Rectal smooth muscle tissue (tissue), 1 donor: ENCODE results near the gene IRS1.

Experiments
- H3K27ac ChIP-seq: one replicate; pipeline ENCODE4 v1.7.0; 2013; ENCODE audit warnings: low read depth, low read length, inconsistent platforms
- H3K27me3 ChIP-seq: one replicate; pipeline ENCODE4 v1.7.0; 2013; ENCODE audit warnings: low read length; ENCODE audit not compliant: control insufficient read depth, insufficient read depth
- H3K36me3 ChIP-seq: one replicate; pipeline ENCODE4 v1.7.0; 2013; ENCODE audit warnings: low read length; ENCODE audit not compliant: control insufficient read depth, insufficient read depth
- H3K4me1 ChIP-seq: one replicate; pipeline ENCODE4 v1.7.0; 2013; ENCODE audit warnings: low read length; ENCODE audit not compliant: control insufficient read depth, insufficient read depth
- H3K4me3 ChIP-seq: one replicate; pipeline ENCODE4 v1.7.0; 2013; ENCODE audit warnings: low read length
- H3K9ac ChIP-seq: one replicate; pipeline ENCODE4 v1.7.0; 2013; ENCODE audit warnings: low read length

Gene IRS1

DNA sequence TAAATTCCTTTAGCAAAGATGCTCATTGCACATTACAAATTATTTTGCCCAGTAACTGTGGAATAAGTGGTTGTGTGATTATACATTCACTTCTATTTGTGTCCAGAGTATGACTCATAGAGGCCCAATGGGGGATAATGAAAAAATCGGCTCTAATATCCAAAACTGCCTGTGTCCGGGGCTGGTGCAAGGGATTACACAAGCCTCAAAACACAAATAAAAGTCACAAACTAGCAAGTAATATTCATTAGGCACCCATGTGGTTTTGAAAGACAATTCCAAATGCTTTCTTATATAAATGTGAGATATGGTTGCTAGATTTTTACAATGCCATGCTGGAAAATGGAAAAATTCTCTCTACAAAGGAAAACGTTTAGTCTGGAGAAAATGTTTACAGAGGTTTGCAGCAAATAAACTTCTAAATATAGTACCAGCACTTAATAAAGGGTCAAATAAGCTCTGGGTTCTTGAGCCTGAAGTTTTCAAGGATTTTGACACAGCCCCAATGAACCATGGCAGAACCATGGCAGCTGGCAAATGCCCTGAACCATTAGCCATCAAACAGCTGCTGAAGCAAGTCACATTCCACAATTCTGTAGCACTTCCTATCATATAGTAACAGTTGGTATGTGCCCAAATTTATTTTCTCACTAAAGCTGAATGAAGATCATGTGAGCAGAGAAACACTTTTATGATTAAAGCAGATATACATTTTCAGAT, 40.5 kb downstream of the IRS1 start:
- Histone ChIP-seq H3K4me3 (no peak overlapping the region), H3K27ac (peak overlapping the region; percentile 19), H3K27me3 (no peaks in the 10 kb centered on the region), H3K36me3 (no peaks in the 10 kb centered on the region), H3K4me1 (peaks cover 16% of the 10 kb centered on the region), H3K9ac (no peak overlapping the region)

GRCh38 chr2:226756131-226756530, 43.5 kb downstream of the IRS1 start:
- no peak overlapping the region for H3K9ac ChIP-seq
- H3K4me3 ChIP-seq: no peak overlapping the region
- no peaks in the 10 kb centered on the region for H3K36me3 ChIP-seq
- no peaks in the 10 kb centered on the region for H3K27me3 ChIP-seq
- H3K4me1 ChIP-seq: peaks cover 12% of the 10 kb centered on the region
- H3K27ac ChIP-seq: peak overlapping the region; percentile 68

- no peaks in the 10 kb centered on the region for H3K36me3 ChIP-seq
- no peak overlapping the region for H3K9ac ChIP-seq
- H3K4me1 ChIP-seq: peaks cover 8% of the 10 kb centered on the region
- H3K27me3 ChIP-seq: no peaks in the 10 kb centered on the region
- H3K4me3 ChIP-seq: no peak overlapping the region
- H3K27ac ChIP-seq: peak overlapping the region; percentile 68
Measured at GRCh38 chr2:226755631-226756030, 44.0 kb downstream of the IRS1 start.

DNA sequence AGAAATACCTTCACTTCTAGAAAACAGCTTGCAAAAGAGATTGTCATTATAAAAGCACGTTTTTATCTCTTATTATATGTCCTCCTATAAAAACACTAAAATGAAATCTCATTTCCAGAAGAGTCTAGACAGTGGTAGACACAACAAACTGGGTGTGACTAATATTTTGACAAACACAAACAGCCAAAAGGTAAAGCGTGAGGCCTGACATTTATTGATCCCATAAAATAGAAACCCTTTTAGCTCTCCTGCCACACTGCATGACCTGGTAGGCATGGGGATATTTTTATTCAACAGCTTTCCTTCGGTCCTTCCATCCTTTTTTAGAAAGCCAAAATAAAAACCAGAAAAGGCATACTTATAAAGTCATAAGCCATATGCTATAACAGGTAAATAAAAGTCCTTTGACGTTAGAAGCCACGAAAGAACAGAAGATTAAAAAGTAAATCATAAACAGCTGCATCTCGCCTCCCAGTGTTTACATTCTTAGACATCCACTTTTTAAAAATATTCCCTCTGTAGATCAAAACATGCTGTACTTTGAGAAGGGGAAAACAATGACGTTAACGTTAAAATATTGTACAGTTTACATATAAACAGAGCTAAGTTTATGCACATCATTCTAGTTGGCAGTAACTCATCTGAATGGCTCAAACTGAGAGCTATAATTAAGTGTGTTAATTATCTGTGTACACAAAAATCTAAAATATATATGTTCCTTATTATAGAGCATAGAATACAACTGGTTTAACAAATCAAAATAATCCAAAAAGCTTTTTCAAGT, 44.6 kb downstream of the IRS1 start:
- Histone ChIP-seq H3K9ac (no peak overlapping the region), H3K27me3 (no peaks in the 10 kb centered on the region), H3K27ac (peak overlapping the region; percentile 68), H3K36me3 (no peaks in the 10 kb centered on the region), H3K4me1 (peaks cover 8% of the 10 kb centered on the region), H3K4me3 (no peak overlapping the region)

DNA sequence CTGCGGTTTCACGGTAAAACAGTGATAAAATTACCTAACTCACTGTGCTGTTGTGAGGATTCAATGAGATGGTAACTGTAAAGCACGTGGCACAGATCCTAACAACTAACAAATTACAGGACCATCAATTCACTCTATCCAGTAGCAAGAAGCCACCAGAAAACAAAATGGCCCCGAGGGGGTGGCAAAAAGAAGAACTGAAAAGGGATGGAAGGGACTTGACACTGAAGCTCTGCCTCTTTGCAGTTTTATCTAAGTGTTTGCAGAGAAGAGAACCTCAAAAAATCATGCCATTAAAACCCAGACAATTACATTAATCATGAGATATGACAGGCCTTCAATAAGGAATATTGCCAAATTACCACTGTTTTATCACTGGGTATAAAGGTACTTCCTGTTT, 46.7 kb downstream of the IRS1 start:
- Histone ChIP-seq H3K36me3 (no peaks in the 10 kb centered on the region), H3K4me1 (peaks cover 5% of the 10 kb centered on the region), H3K9ac (no peak overlapping the region), H3K4me3 (no peak overlapping the region), H3K27me3 (no peaks in the 10 kb centered on the region), H3K27ac (no peak overlapping the region)

DNA sequence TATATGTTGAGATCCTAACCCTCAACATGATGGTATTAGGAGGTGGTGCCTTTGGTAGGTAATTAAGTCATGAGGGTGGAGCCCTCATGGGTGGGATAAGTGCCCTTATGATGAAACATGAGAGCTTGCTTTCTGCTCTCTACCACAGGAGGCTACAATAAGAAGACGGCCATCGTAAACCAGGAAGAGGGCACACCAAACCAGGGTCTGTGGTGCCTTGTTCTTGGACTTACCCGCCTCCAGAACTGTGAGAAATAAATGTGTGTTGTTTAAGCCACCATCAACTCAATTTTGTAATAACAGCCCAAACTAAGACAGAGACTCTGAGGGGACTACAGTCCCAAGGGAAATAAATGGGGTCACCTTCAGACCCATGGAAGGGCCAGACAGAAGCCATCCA, 52.3 kb downstream of the IRS1 start:
- Histone ChIP-seq H3K27ac (no peak overlapping the region), H3K27me3 (no peaks in the 10 kb centered on the region), H3K36me3 (no peaks in the 10 kb centered on the region), H3K4me1 (peaks cover 7% of the 10 kb centered on the region), H3K4me3 (no peak overlapping the region), H3K9ac (no peak overlapping the region)

GRCh38 chr2:226746196-226746800, 53.3 kb downstream of the IRS1 start:
- H3K36me3 ChIP-seq: no peaks in the 10 kb centered on the region
- H3K4me3 ChIP-seq: no peak overlapping the region
- peaks cover 13% of the 10 kb centered on the region for H3K4me1 ChIP-seq
- no peak overlapping the region for H3K27ac ChIP-seq
- no peaks in the 10 kb centered on the region for H3K27me3 ChIP-seq
- no peak overlapping the region for H3K9ac ChIP-seq

GRCh38 chr2:226743915-226744314, 55.7 kb downstream of the IRS1 start:
- Histone ChIP-seq H3K36me3 (no peaks in the 10 kb centered on the region), H3K4me3 (no peak overlapping the region), H3K27me3 (no peaks in the 10 kb centered on the region), H3K9ac (no peak overlapping the region), H3K27ac (no peak overlapping the region), H3K4me1 (peaks cover 19% of the 10 kb centered on the region)

DNA sequence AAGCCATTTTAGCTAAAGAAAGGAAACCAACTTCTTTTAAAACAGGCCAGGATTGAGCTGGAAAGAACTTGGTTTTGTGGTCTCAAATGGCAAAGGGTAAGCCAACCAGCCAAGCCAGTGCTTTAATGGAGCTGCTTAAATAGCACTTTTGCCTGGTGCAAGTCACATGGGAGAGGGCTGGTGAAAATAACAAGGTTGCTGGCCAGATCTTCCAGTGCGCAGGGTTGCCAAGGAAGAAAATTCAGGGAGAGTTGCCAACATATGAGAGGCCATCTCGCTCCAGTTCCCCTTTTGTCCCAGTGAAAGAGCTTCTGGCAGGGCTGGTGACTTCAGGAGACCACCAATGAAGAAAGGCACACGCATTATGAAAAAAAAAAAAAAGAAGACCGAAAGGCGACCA, 57.3 kb downstream of the IRS1 start:
- Histone ChIP-seq H3K9ac (no peak overlapping the region), H3K4me1 (peaks cover 20% of the 10 kb centered on the region), H3K27ac (peak overlapping the region; percentile 76), H3K36me3 (no peaks in the 10 kb centered on the region), H3K27me3 (no peaks in the 10 kb centered on the region), H3K4me3 (no peak overlapping the region)

GRCh38 chr2:226740039-226740648, 59.5 kb downstream of the IRS1 start:
- H3K4me3 ChIP-seq: peak overlapping the region; percentile 12
- H3K4me1 ChIP-seq: peaks cover 20% of the 10 kb centered on the region
- no peak overlapping the region for H3K27ac ChIP-seq
- H3K27me3 ChIP-seq: no peaks in the 10 kb centered on the region
- no peaks in the 10 kb centered on the region for H3K36me3 ChIP-seq
- H3K9ac ChIP-seq: no peak overlapping the region

- Histone ChIP-seq H3K9ac (no peak overlapping the region), H3K27ac (no peak overlapping the region), H3K36me3 (no peaks in the 10 kb centered on the region), H3K4me1 (peaks cover 20% of the 10 kb centered on the region), H3K27me3 (no peaks in the 10 kb centered on the region), H3K4me3 (peak overlapping the region; percentile 12)
Measured at GRCh38 chr2:226739545-226740030, 60.0 kb downstream of the IRS1 start.

- Histone ChIP-seq H3K4me3 (no peak overlapping the region), H3K4me1 (peaks cover 20% of the 10 kb centered on the region), H3K36me3 (no peaks in the 10 kb centered on the region), H3K9ac (no peak overlapping the region), H3K27me3 (no peaks in the 10 kb centered on the region), H3K27ac (peak overlapping the region; percentile 33)
Measured at GRCh38 chr2:226738821-226739544, 60.6 kb downstream of the IRS1 start.
